Measurements from ENCODE around the gene TMEM186. TPM values are rescaled to one million over a fixed set of nuclear protein-coding genes. Genes with fewer than 3 reads are reported as not detected.
A peak's percentile ranks its signal among the peaks of the same experiment; 100 is the strongest.
"Not testable (repeated sequence)": the region's sequence is repeated elsewhere in the genome, so short reads cannot be mapped to it uniquely, and the experiment has no call there.

TMEM186 gene
- total RNA-seq, 2 donors from 2014 or later = 10.3 to 12.1 TPM

GRCh38 chr16:8786316-8786715 is 11.1 kb downstream of the TMEM186 start:
- DNase-seq; ATAC-seq; intact Hi-C loops (cut with DNase I): not testable (repeated sequence)

GRCh38 chr16:8785408-8785807 is 12.0 kb downstream of the TMEM186 start:
- DNase-seq = no peak
- intact Hi-C loops (cut with DNase I) = no loop called here
- no peak for ATAC-seq

- no peak for ATAC-seq
- DNase-seq = no peak
- intact Hi-C loops (cut with DNase I) = no loop called here
These were observed 14.8 kb downstream of the TMEM186 start for GRCh38 chr16:8782673-8783072.

DNA sequence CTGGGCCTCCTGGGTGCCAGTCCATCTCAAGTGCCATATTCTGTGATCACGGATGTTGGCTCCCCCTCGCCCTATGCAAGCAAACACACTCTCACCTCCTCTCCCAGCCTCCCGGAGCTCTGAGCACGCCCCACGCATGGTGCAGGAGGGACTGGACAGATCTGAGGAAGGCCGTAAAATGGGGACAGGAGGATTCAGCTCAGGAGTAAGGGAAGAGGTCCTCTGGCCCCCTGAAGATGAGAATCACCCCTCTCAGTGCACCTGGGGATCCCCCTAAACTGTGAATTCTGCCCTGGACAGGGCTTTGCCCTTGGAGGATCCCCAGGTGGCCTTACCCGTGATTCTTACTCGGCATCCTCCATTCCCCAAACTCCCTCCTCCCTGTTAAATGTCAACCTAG is 15.6 kb downstream of the TMEM186 start:
- intact Hi-C loops (cut with DNase I) = no loop called here
- ATAC-seq = no peak
- DNase-seq = no peak

GRCh38 chr16:8777217-8777616 is 20.2 kb downstream of the TMEM186 start:
- intact Hi-C loops (cut with DNase I) = no loop called here
- DNase-seq (no peak), ATAC-seq (no peak)

- DNase-seq = no peak
- no peak for ATAC-seq
- intact Hi-C loops (cut with DNase I) = no loop called here
These were observed 21.3 kb downstream of the TMEM186 start for GRCh38 chr16:8776129-8776584.

DNA sequence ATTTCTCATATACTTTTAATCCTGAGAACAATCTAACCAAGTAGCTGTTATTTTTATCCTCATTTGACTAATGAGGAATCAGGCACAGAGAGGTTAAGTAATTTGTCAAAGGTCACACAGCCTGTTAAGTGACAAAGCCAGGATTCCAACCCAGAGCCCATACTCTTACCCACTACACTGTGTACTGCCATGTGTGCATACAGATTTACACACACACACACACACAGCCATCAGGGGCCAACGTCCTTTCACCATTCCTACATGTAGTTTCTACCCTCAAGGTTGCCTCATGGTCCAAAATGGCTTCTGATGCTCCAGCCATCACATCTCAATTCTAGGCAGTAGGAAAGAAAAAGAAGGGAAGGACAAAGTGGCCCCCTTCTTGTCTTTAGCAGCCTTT is 22.1 kb downstream of the TMEM186 start:
- intact Hi-C loops (cut with DNase I) = no loop called here
- DNase-seq (no peak), ATAC-seq (no peak)

DNA sequence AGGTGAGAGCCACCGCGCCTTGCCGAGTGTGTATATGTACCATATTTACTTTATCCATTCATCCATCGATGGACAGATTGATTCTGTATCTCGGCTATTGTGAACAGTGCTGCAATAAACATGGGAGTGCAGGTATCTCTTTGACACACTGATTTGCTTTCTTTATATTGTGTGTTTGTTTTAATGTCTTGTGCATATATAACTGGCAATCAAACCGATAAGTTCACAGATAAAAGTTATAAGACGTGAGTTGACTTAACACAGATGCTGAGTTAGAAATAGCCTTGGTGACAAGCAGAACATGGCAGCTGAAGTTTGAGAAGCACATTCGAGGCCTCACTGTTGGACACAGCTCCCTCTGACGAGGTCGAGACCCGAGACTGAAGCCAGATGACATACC is 23.2 kb downstream of the TMEM186 start:
- intact Hi-C loops (cut with DNase I) = no loop called here
- ATAC-seq = no peak

GRCh38 chr16:8773537-8773936 is 23.9 kb downstream of the TMEM186 start:
- intact Hi-C loops (cut with DNase I) = no loop called here
- no peak for DNase-seq
- ATAC-seq = no peak

More for the DNA sequence above, 23.2 kb downstream of the TMEM186 start:
- DNase-seq = no peak

DNA sequence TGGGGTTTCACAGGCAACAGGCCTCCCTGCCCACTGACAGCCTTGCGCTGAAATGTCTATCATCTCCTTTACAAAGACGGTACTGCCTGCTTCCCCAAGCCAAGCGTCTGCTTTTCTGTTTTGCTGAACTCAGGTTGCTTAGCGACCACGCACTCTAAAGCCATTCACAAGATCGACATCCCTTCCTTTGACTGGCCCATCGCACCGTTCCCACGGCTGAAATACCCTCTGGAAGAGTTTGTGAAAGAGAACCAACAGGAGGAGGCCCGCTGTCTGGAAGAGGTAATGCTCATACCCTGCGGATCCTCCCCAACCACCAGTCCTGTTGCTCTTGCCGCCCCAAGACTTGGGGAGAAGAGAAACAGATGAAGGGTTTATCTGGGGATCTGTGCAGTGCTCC is 28.7 kb downstream of the TMEM186 start:
- intact Hi-C loops (cut with DNase I) = no loop called here
- DNase-seq = no peak
- ATAC-seq = no peak

GRCh38 chr16:8768283-8768682 is 29.2 kb downstream of the TMEM186 start:
- ATAC-seq (no peak), DNase-seq (no peak)
- intact Hi-C loops (cut with DNase I) = no loop called here

DNA sequence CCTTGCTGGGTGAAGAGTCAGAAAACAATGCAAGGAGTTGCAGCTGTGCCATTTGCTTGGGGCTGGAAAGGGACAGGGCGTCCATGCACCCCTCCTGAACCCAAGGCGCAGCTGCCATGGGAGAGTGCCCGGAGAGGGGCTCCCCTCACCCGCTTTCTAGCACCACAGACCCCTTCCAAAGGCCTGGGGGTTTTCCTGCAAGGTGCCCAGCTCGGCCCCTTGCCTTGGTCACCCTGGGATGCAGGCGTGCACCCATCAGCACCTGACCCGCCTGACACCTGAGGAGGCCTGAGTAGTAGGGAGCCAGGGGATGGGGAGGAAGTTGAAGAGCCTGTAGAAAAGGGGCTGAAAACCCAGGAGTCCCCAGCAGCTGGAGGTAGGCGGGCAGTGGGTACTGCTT is 30.3 kb downstream of the TMEM186 start:
- ATAC-seq (no peak), DNase-seq (no peak)
- intact Hi-C loops (cut with DNase I) = no loop called here

DNA sequence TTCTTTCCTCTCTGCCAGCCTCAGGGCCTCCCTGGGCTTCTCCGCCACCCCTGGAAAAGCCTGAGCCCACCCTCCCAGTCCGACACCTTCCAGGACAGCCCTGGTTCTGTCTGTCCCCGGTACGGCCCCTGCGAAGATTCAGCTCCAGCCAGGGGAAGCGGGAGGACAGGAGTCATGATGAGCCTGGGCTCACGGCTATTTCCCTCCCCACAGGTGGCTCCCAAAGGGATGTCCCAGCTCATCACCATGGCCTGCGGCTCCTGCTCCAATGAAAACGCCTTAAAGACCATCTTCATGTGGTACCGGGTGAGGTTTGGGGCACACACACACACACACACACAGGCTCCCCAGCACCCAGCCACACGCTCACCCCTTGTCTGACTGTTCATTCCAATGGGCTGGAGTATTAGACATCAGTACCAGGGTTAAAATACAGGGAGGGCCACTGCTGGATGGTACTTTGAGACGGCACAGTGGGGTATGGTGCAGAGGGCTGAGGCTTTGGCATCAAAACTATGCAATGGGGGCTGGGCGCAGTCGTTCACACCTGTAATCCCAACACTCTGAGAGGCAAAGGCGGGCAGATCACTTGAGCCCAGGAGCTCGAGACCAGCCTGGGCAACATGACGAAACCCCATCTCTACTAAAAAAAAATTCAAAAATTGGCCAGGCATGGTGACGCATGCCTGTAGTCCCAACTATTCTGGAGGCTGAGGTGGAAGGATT is 32.8 kb downstream of the TMEM186 start:
- intact Hi-C loops (cut with DNase I) = no loop called here
- ATAC-seq (no peak), DNase-seq (no peak)

GRCh38 chr16:8763899-8764298 is 33.5 kb downstream of the TMEM186 start:
- ATAC-seq (no peak), DNase-seq (no peak)
- intact Hi-C loops (cut with DNase I) = no loop called here

- ATAC-seq = no peak
- intact Hi-C loops (cut with DNase I) = no loop called here
- no peak for DNase-seq
These were observed 34.4 kb downstream of the TMEM186 start for GRCh38 chr16:8763083-8763482.

DNA sequence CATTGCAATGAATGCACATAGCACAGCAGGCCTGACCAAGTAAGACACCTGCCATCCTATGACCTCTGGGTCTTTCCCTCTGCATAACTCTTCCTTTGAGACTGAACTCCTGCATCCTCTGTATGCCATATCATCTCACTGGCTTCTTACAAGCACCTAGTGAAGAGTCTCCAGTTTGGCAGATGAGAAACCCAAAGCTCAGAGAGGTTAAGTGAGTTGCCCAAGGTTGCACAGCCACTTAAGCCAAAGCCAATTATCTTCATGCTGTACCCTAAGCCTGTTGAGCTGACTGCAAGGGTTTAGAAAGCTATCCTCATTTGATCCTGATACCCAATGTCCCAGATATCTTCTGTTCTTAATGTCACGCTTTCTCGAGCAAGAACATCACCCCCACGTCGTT is 35.2 kb downstream of the TMEM186 start:
- DNase-seq = no peak
- intact Hi-C loops (cut with DNase I) = no loop called here

DNA sequence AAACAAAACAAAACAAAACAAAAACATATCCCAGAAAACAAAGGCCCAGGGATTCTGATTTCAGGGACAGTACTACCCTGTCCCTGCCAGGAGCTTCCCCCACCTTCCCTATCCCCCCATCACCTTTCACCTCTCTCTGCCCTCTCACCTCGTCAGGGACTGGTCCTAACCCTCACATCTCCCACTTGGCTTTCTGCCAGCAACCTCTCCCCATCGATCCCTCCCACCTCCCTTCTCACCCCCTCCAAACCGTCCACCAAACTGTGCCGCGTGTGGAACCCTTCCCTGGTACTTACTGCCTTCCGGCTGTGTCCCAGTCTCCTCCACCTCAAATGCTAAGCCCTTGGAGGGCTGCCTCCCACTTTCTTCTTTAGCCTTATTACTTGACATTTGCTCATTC is 36.4 kb downstream of the TMEM186 start:
- DNase-seq (no peak), ATAC-seq (no peak)
- intact Hi-C loops (cut with DNase I) = no loop called here

More for the DNA sequence above, 35.2 kb downstream of the TMEM186 start:
- no peak for ATAC-seq

GRCh38 chr16:8760021-8760420 is 37.4 kb downstream of the TMEM186 start:
- no peak for DNase-seq
- ATAC-seq = no peak
- intact Hi-C loops (cut with DNase I) = no loop called here

- ATAC-seq (no peak), DNase-seq (no peak)
- intact Hi-C loops (cut with DNase I) = no loop called here
These were observed 39.4 kb downstream of the TMEM186 start for GRCh38 chr16:8758022-8758421.

DNA sequence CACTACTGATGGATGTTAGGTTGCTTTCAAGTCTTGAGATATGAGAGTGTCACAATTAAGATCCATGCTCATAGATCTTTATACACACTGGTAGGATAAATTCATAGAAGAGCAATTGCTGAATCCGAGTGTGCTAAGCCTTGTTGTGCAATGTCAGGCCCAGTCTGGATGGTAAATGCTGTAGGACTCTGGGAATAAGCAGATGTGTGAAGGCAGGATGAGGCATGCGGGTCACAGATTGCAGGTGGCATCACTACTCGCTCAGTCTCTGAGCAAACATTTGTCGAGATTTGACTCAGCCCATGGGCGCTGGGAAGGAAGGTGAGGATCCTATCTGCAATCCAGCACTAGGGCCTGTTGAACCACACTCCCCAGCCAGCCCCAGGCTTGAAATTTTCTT is 40.7 kb downstream of the TMEM186 start:
- no peak for ATAC-seq
- DNase-seq = no peak
- intact Hi-C loops (cut with DNase I) = no loop called here

DNA sequence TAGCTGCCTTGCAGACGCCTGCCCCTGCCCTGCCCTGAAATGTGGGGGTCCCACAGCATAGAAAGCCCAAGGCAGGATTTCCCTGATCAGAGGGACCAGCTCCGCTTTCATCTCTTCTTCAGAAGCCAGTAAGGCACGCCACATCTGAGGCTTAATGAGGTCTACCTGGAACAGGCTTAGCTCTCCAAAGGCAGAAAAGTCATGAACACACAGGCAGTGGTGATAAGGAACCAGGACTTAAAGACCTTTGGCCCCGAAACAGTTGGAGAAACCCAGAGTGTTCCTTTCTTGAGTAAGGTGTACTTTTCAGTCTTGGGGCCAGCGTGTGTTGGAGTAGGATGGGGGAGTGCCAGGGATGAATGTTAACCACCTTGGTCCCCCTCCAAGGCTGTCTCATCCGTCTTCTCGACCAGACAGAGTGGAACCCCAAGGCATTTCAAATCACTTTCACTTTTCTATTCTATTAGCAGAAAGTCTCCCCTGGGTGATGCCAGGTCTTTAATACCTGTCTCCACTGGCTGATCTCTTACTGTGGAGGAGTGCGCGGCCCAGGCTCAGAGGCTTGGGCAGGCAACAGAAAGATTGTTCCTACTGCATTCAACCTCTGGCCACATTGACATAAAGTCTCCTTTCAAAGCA is 43.9 kb downstream of the TMEM186 start:
- DNase-seq (no peak), ATAC-seq (peak in 1 of 2 donors; percentile 16)
- intact Hi-C loops (cut with DNase I) = no loop called here
